H9 (cell line): ENCODE data around the gene GPRC5D. TPM values are rescaled to one million over a fixed set of nuclear protein-coding genes. Genes with fewer than 3 reads are reported as not detected.
A peak's percentile ranks its signal among the peaks of the same experiment; 100 is the strongest.

Experiments
- DNase-seq: peaks from one replicate; pipeline ENCODE4 v3.0.0-alpha.2; 2017
- H2AFZ ChIP-seq: one replicate; pipeline ENCODE4 v1.6.1; 2013; ENCODE audit warnings: mild to moderate bottlenecking, low read length, control low read depth, moderate library complexity
- H2AK5ac ChIP-seq: 2 replicates; pipeline ENCODE4 v1.6.1; 2013; ENCODE audit warnings: low read length, control low read depth, mixed read lengths; ENCODE audit not compliant: insufficient read length
- H2BK120ac ChIP-seq: one replicate; pipeline ENCODE4 v1.6.1; 2013; ENCODE audit warnings: low read depth, mild to moderate bottlenecking, low read length, control low read depth, inconsistent platforms; ENCODE audit not compliant: poor library complexity, severe bottlenecking
- H2BK12ac ChIP-seq: 2 replicates; pipeline ENCODE4 v1.6.1; 2013; ENCODE audit warnings: low read length, control low read depth, mixed read lengths, low read depth; ENCODE audit not compliant: insufficient read length
- H2BK15ac ChIP-seq: 2 replicates; pipeline ENCODE4 v1.6.1; 2013; ENCODE audit warnings: low read depth, low read length, control low read depth
- H2BK20ac ChIP-seq: one replicate; pipeline ENCODE4 v1.6.1; 2013; ENCODE audit warnings: low read depth, mild to moderate bottlenecking, low read length, control low read depth, inconsistent platforms; ENCODE audit not compliant: poor library complexity, severe bottlenecking
- H2BK5ac ChIP-seq: 2 replicates; pipeline ENCODE4 v1.6.1; 2013; ENCODE audit warnings: low read length, control low read depth, mixed read lengths; ENCODE audit not compliant: insufficient read length
- H3K14ac ChIP-seq: 2 replicates; pipeline ENCODE4 v1.6.1; 2013; ENCODE audit warnings: low read length, control low read depth; ENCODE audit not compliant: insufficient read depth
- H3K18ac ChIP-seq: 2 replicates; pipeline ENCODE4 v1.6.1; 2013; ENCODE audit warnings: low read depth, mild to moderate bottlenecking, mixed read lengths, low read length, control low read depth; ENCODE audit not compliant: insufficient read length
- H3K23ac ChIP-seq: 2 replicates; pipeline ENCODE4 v1.6.1; 2013; ENCODE audit warnings: low read length, control low read depth, mixed read lengths, low read depth; ENCODE audit not compliant: insufficient read length
- H3K23me2 ChIP-seq: 2 replicates; pipeline ENCODE4 v1.6.1; 2013; ENCODE audit warnings: low read depth, mild to moderate bottlenecking, mixed read lengths, low read length, control low read depth; ENCODE audit not compliant: insufficient read length, poor library complexity, severe bottlenecking
- H3K27ac ChIP-seq: 2 replicates; pipeline ENCODE4 v1.5.1; 2013; ENCODE audit warnings: low read length, control low read depth, mixed read lengths, low read depth; ENCODE audit not compliant: insufficient read length
- H3K27me3 ChIP-seq: 2 replicates; pipeline ENCODE4 v1.6.1; 2013; ENCODE audit warnings: low read length, control low read depth, inconsistent platforms; ENCODE audit not compliant: insufficient read depth
- H3K4ac ChIP-seq: 2 replicates; pipeline ENCODE4 v1.6.1; 2013; ENCODE audit warnings: low read depth, mild to moderate bottlenecking, control low read depth, inconsistent platforms, low read length, moderate library complexity
- H3K4me1 ChIP-seq: 2 replicates; pipeline ENCODE4 v1.6.1; 2013; ENCODE audit warnings: low read length, control low read depth, inconsistent platforms; ENCODE audit not compliant: insufficient read depth
- H3K4me2 ChIP-seq: 2 replicates; pipeline ENCODE4 v1.6.1; 2013; ENCODE audit warnings: low read length, control low read depth, mixed read lengths; ENCODE audit not compliant: insufficient read length, insufficient read depth
- H3K56ac ChIP-seq: 2 replicates; pipeline ENCODE4 v1.6.1; 2013; ENCODE audit warnings: low read depth, mild to moderate bottlenecking, mixed read lengths, low read length, control low read depth; ENCODE audit not compliant: insufficient read length
- H3K79me1 ChIP-seq: 2 replicates; pipeline ENCODE4 v1.6.1; 2013; ENCODE audit warnings: low read depth, mild to moderate bottlenecking, moderate library complexity, low read length, control low read depth, inconsistent platforms; ENCODE audit not compliant: insufficient read depth, poor library complexity, severe bottlenecking
- H3K79me2 ChIP-seq: 2 replicates; pipeline ENCODE4 v1.6.1; 2013; ENCODE audit warnings: low read length, control low read depth, inconsistent platforms; ENCODE audit not compliant: insufficient read depth
- H3K9ac ChIP-seq: 2 replicates; pipeline ENCODE4 v1.6.1; 2013; ENCODE audit warnings: low read length, control low read depth, mixed read lengths; ENCODE audit not compliant: insufficient read length; ENCODE audit errors: extremely low read depth
- H3K9me3 ChIP-seq: one replicate; pipeline ENCODE4 v1.6.1; 2013; ENCODE audit warnings: low read depth, low read length, inconsistent platforms; ENCODE audit not compliant: control insufficient read depth
- H3T11ph ChIP-seq: one replicate; pipeline ENCODE4 v1.6.1; 2013; ENCODE audit warnings: mild to moderate bottlenecking, low read length, control low read depth, inconsistent platforms
- H4K20me1 ChIP-seq: one replicate; pipeline ENCODE4 v1.6.1; 2013; ENCODE audit not compliant: control insufficient read depth, insufficient read length, insufficient read depth
- H4K5ac ChIP-seq: 2 replicates; pipeline ENCODE4 v1.6.1; 2013; ENCODE audit warnings: low read depth, mild to moderate bottlenecking, mixed read lengths, low read length, control low read depth; ENCODE audit not compliant: insufficient read length
- H4K8ac ChIP-seq: replicated peaks from 2 replicates; pipeline ENCODE4 v1.6.1; 2013; ENCODE audit warnings: low read length, control low read depth, mixed read lengths, low read depth; ENCODE audit not compliant: insufficient read length
- H4K91ac ChIP-seq: 2 replicates; pipeline ENCODE4 v1.6.1; 2013; ENCODE audit warnings: low read depth, mild to moderate bottlenecking, moderate library complexity, mixed read lengths, low read length, control low read depth; ENCODE audit not compliant: insufficient read length
- H3K27ac Mint-ChIP-seq, 3 experiments: 2 replicates in 2 of 3; 3 replicates in 1 of 3; pipeline ENCODE4 v1.8.0; 2020 to 2021; ENCODE audit warnings: mixed read lengths in 3 of 3, mild to moderate bottlenecking in 1 of 3, moderate library complexity in 1 of 3
- H3K27me3 Mint-ChIP-seq: 2 replicates; pipeline ENCODE4 v1.8.0; 2021; ENCODE audit warnings: low read depth, mild to moderate bottlenecking, moderate library complexity, mixed read lengths
- H3K36me3 Mint-ChIP-seq, 3 experiments: 2 replicates in 2 of 3; 3 replicates in 1 of 3; pipeline ENCODE4 v1.8.0; 2020 to 2021; ENCODE audit warnings: low read depth in 3 of 3, mixed read lengths in 3 of 3; ENCODE audit not compliant: insufficient read depth in 1 of 3
- H3K4me1 Mint-ChIP-seq, 2 experiments: 2 replicates each; pipeline ENCODE4 v1.8.0; 2020; ENCODE audit warnings: mixed read lengths in 2 of 2
- H3K4me3 Mint-ChIP-seq, 2 experiments: 2 replicates in 1 of 2; 3 replicates in 1 of 2; pipeline ENCODE4 v1.8.0; 2020 to 2021; ENCODE audit warnings: mild to moderate bottlenecking in 2 of 2, mixed read lengths in 2 of 2, moderate library complexity in 1 of 2
- H3K9me3 Mint-ChIP-seq, 2 experiments: 2 replicates in 1 of 2; 3 replicates in 1 of 2; pipeline ENCODE4 v1.8.0; 2020; ENCODE audit warnings: mild to moderate bottlenecking in 2 of 2, mixed read lengths in 2 of 2, moderate library complexity in 1 of 2
- WGBS: extraction: QIAGEN DNeasy Blood & Tissue Kit; methylation state at CpG from one replicate; pipeline ENCODE4 v1.1.7; 2013; ENCODE audit warnings: missing lambda C conversion rate, low lambda C conversion rate, mixed read lengths; ENCODE audit not compliant: insufficient read length; ENCODE audit errors: extremely low coverage; 5-methylcytosine and 5-hydroxymethylcytosine counted together
- total RNA-seq: library from RNA; stranded (reverse); gene quantifications from 2 replicates; pipeline ENCODE4 v1.2.1, GENCODE V29; 2021
- TF ChIP-seq, protein P1 (sequence below): fragments of 200-600 bp; sonication (generic); conservative IDR thresholded peaks from 3 replicates; pipeline ENCODE4 v1.8.0; 2021; ENCODE audit warnings: antibody characterized with exemption, mild to moderate bottlenecking

Gene GPRC5D
- total RNA-seq, 1 experiment from 2014 or later: not detected

GRCh38 chr12:13000925-13001774 is 49.2 kb upstream of the GPRC5D start:
- Histone ChIP-seq H2BK120ac (no peak overlapping the region), H2AFZ (no peak overlapping the region), H3T11ph (no peak overlapping the region), H4K5ac (no peak overlapping the region), H2BK12ac (no peak overlapping the region), H3K4ac (no peak overlapping the region), H3K56ac (no peak overlapping the region), H3K27ac (no peak overlapping the region), H3K23ac (no peak overlapping the region), H4K8ac (no peak overlapping the region), H3K4me1 (peaks cover 4% of the 10 kb centered on the region; the same call in 1 of the 2 replicates), H4K91ac (no peak overlapping the region), H2BK5ac (no peak overlapping the region), H2BK15ac (no peak overlapping the region), H3K4me2 (peak overlapping the region; percentile 84), H2BK20ac (no peak overlapping the region), H3K27me3 (no peaks in the 10 kb centered on the region; the same call in 1 of the 2 replicates), H3K18ac (peak overlapping the region; percentile 58), H2AK5ac (no peak overlapping the region), H3K14ac (peak overlapping the region; percentile 54), H3K79me1 (no peaks in the 10 kb centered on the region), H3K9ac (peak overlapping the region; percentile 40), H4K20me1 (no peaks in the 10 kb centered on the region), H3K9me3 (no peaks in the 10 kb centered on the region), H3K23me2 (peaks cover 18% of the 10 kb centered on the region), H3K79me2 (no peaks in the 10 kb centered on the region)
- Mint-ChIP-seq H3K4me1 (peaks cover 42 to 43% of the 10 kb centered on the region in 2 experiments), H3K36me3 (peaks cover 4 to 15% (median 14%) of the 10 kb centered on the region in 3 experiments), H3K27ac (peak overlapping the region; percentile 24 to 90 (median 82); a peak in 6 of 7 replicates), H3K9me3 (peaks cover 0 to 3% of the 10 kb centered on the region in 2 experiments; a peak in 2 of 5 replicates), H3K27me3 (peaks cover 27% of the 10 kb centered on the region), H3K4me3 (peak overlapping the region; percentile 88 to 96)
- TF ChIP-seq, protein P1, sequence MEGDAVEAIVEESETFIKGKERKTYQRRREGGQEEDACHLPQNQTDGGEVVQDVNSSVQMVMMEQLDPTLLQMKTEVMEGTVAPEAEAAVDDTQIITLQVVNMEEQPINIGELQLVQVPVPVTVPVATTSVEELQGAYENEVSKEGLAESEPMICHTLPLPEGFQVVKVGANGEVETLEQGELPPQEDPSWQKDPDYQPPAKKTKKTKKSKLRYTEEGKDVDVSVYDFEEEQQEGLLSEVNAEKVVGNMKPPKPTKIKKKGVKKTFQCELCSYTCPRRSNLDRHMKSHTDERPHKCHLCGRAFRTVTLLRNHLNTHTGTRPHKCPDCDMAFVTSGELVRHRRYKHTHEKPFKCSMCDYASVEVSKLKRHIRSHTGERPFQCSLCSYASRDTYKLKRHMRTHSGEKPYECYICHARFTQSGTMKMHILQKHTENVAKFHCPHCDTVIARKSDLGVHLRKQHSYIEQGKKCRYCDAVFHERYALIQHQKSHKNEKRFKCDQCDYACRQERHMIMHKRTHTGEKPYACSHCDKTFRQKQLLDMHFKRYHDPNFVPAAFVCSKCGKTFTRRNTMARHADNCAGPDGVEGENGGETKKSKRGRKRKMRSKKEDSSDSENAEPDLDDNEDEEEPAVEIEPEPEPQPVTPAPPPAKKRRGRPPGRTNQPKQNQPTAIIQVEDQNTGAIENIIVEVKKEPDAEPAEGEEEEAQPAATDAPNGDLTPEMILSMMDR: peak; percentile 53; the same call in 2 of the 3 replicates
- no CpG with 5 or more reads among the region's 82 CpGs for WGBS
- peak; percentile 75 for DNase-seq
